GM23248 (cell line): ENCODE results near the gene SMARCA2. TPM values are rescaled to one million over a fixed set of nuclear protein-coding genes. Genes with fewer than 3 reads are reported as not detected.

ENCODE experiments used
- DNase-seq: peaks from one replicate; pipeline ENCODE4 v3.0.0-alpha.2; 2015
- H2AFZ ChIP-seq: fragments of 200-600 bp; sonication (generic); 2 replicates; pipeline ENCODE4 v1.6.1; 2016; ENCODE audit warnings: antibody characterized with exemption
- H3F3A ChIP-seq: fragments of 200-600 bp; sonication (generic); 2 replicates; pipeline ENCODE4 v1.6.1; 2016; ENCODE audit warnings: mild to moderate bottlenecking, antibody characterized with exemption, mixed run types; ENCODE audit not compliant: insufficient read depth
- H3K27ac ChIP-seq: fragments of 200-600 bp; sonication (generic); 2 replicates; pipeline ENCODE4 v1.5.1; 2016; ENCODE audit warnings: mild to moderate bottlenecking
- H3K27me3 ChIP-seq: fragments of 200-600 bp; sonication (generic); replicated peaks from 2 replicates; pipeline ENCODE4 v1.6.1; 2016; ENCODE audit warnings: mild to moderate bottlenecking; ENCODE audit not compliant: insufficient read depth
- H3K36me3 ChIP-seq: fragments of 200-600 bp; sonication (generic); 2 replicates; pipeline ENCODE4 v1.6.1; 2016; ENCODE audit warnings: low read depth, mild to moderate bottlenecking
- H3K4me1 ChIP-seq: fragments of 200-600 bp; sonication (generic); 2 replicates; pipeline ENCODE4 v1.6.1; 2016; ENCODE audit warnings: mild to moderate bottlenecking; ENCODE audit not compliant: insufficient read depth
- H3K4me2 ChIP-seq: fragments of 200-600 bp; sonication (generic); one replicate; pipeline ENCODE4 v1.6.1; 2016; ENCODE audit warnings: mild to moderate bottlenecking; ENCODE audit not compliant: unreplicated experiment
- H3K4me3 ChIP-seq: fragments of 200-600 bp; sonication (generic); 2 replicates; pipeline ENCODE4 v1.5.1; 2016; ENCODE audit warnings: mild to moderate bottlenecking
- H3K79me2 ChIP-seq: fragments of 200-600 bp; sonication (generic); 2 replicates; pipeline ENCODE4 v1.6.1; 2016; ENCODE audit warnings: mild to moderate bottlenecking; ENCODE audit not compliant: insufficient read depth
- H3K9ac ChIP-seq: fragments of 200-600 bp; sonication (generic); 2 replicates; pipeline ENCODE4 v1.6.1; 2016; ENCODE audit warnings: mild to moderate bottlenecking
- H3K9me2 ChIP-seq: fragments of 200-600 bp; sonication (generic); 2 replicates; pipeline ENCODE4 v1.6.1; 2016; ENCODE audit warnings: mixed run types, mild to moderate bottlenecking, moderate library complexity; ENCODE audit not compliant: insufficient read depth
- H3K9me3 ChIP-seq: fragments of 200-600 bp; sonication (generic); one replicate; pipeline ENCODE4 v1.6.1; 2017; ENCODE audit warnings: low read depth
- H4K20me1 ChIP-seq: fragments of 200-600 bp; sonication (generic); 2 replicates; pipeline ENCODE4 v1.6.0; 2016; ENCODE audit not compliant: insufficient read depth
- EZH2 ChIP-seq: fragments of 200-600 bp; sonication (generic); IDR thresholded peaks from 2 replicates; pipeline ENCODE4 v1.6.1; 2018; ENCODE audit warnings: antibody characterized with exemption, mild to moderate bottlenecking; ENCODE audit not compliant: insufficient read depth, poor library complexity, severe bottlenecking
- EZH2phosphoT487 ChIP-seq: fragments of 200-600 bp; sonication (generic); IDR thresholded peaks from 2 replicates; pipeline ENCODE4 v1.6.1; 2018; ENCODE audit warnings: antibody characterized with exemption, moderate library complexity, mild to moderate bottlenecking, low read depth; ENCODE audit not compliant: insufficient read depth
- WGBS, 2 experiments: methylation state at CpG; one replicate each; pipeline ENCODE4 v1.1.6; 2015 to 2017; ENCODE audit warnings: low lambda C conversion rate in 2 of 2, low coverage in 1 of 2; ENCODE audit errors: missing lambda C conversion rate in 2 of 2; 5-methylcytosine and 5-hydroxymethylcytosine counted together
- in situ Hi-C: fragments of 300-500 bp; cut with MboI; formaldehyde crosslinking; loops from 2 replicates; pipeline ENCODE4 v1.15.0; 2020
- polyA plus RNA-seq: library from polyadenylated mRNA; unstranded; fragments of >200 nt; fragmentation: Nextera tagmentation; extraction: Ambion mirVana; gene quantifications from 2 replicates; pipeline ENCODE4 v1.2.1, GENCODE V29; 2016
- total RNA-seq: library from RNA; depleted of rRNA; stranded (reverse); fragments of >200 nt; shearing (Covaris generic); gene quantifications from 2 replicates; pipeline ENCODE4 v1.2.3, GENCODE V29; 2014

Gene SMARCA2
- total and polyA plus RNA-seq, 2 experiments from 2014 or later: 26.7 to 47.4 TPM

DNA sequence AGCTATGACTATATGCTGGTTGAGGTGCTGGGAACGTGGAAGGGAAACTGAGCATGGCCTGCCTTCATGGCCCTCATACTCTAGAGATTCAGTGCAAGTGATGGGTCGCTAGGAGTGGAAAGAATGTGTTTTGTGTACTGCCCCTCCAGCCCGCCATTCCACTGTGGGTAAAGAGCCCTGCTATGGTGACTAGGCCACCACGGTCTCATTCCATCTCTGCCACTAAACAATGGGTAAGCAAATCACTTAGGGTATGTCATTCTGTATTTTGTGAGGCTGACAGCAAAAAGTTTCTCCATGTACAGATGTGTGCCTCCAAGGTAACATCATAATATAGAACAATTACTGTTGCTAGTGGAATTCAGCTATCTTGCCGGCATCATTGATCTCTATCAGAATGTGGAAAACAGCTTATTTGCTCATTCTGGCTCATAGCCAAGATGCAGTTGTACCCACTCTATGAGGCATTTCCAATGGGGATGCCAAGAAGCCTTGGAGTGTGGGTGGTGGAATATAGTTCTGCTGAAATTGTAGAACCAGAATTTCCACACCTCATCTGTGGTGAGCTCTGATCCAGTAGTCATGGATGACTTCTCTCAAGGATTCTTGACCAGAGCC lies 12.5 kb downstream of the SMARCA2 start:
- Histone ChIP-seq H3K79me2 (peaks cover 100% of the 10 kb centered on the region), H3K4me1 (no peaks in the 10 kb centered on the region; the same call in 1 of the 2 replicates), H3K4me2 (no peak overlapping the region), H3F3A (no peaks in the 10 kb centered on the region), H2AFZ (no peak overlapping the region), H3K9me2 (no peaks in the 10 kb centered on the region), H3K27me3 (no peaks in the 10 kb centered on the region), H3K9me3 (no peaks in the 10 kb centered on the region), H4K20me1 (no peaks in the 10 kb centered on the region; the same call in 1 of the 2 replicates), H3K9ac (no peak overlapping the region), H3K27ac (no peak overlapping the region), H3K36me3 (peaks cover 7% of the 10 kb centered on the region), H3K4me3 (no peak overlapping the region)
- DNase-seq: peak; percentile 15
- in situ Hi-C loops: no loop called here
- TF ChIP-seq EZH2 (no peak), EZH2phosphoT487 (no peak)
- WGBS, 2 experiments: 95% methylated on average over 5 of the region's 5 CpGs

DNA sequence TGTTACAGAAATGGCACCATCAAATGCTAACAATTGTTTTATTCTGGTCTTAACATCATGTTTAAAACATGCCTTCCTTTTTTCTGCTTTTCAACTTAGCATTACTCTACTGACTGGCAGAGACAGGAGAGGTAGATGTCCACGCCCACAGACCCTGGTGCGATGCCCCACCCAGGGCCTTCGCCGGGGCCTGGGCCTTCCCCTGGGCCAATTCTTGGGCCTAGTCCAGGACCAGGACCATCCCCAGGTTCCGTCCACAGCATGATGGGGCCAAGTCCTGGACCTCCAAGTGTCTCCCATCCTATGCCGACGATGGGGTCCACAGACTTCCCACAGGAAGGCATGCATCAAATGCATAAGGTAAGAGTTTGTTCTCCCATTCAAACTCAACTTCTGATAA lies 13.7 kb downstream of the SMARCA2 start:
- H3K9ac ChIP-seq: no peak overlapping the region
- H3K27me3 ChIP-seq: no peaks in the 10 kb centered on the region
- H3K9me2 ChIP-seq: no peaks in the 10 kb centered on the region
- H3K4me2 ChIP-seq: no peak overlapping the region
- no peak overlapping the region for H3K27ac ChIP-seq
- no peak for DNase-seq
- no peak overlapping the region for H3K4me3 ChIP-seq
- H2AFZ ChIP-seq: no peak overlapping the region
- H3K36me3 ChIP-seq: peaks cover 20% of the 10 kb centered on the region
- H3K79me2 ChIP-seq: peaks cover 87% of the 10 kb centered on the region
- no peak for TF ChIP-seq EZH2
- no peak for TF ChIP-seq EZH2phosphoT487
- WGBS, 2 experiments: 68 to 72% methylated on average over 7 of the region's 7 CpGs
- in situ Hi-C loops: no loop called here
- H3K9me3 ChIP-seq: no peaks in the 10 kb centered on the region
- no peaks in the 10 kb centered on the region; the same call in 1 of the 2 replicates for H4K20me1 ChIP-seq
- H3K4me1 ChIP-seq: no peaks in the 10 kb centered on the region; the same call in 1 of the 2 replicates
- no peaks in the 10 kb centered on the region for H3F3A ChIP-seq

DNA sequence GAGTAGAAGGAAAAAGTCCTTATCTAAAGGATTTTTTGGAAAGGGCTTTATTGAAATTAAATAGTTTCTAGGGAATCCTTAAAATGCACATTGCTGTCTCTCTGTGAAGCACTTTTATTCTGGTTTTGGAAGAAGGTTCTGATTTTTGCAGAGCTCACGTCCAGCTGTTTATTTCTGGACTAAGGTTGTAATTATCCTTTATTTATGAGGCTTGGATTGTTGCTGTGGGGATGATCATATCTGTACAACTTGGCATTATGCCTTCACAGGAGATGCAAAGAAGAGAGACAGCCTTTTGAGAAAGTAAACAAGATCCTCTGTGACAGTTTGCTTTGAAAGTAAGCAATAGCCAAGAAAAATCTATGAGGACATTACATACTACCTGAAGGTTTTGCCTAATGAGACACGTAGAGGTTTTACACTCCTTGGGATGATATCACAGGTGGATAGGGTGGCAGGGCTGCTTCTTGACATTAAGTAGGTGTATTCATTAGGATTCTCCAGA lies 14.6 kb downstream of the SMARCA2 start:
- Histone ChIP-seq H3K4me2 (no peak overlapping the region), H3K27me3 (no peaks in the 10 kb centered on the region), H3K79me2 (peaks cover 79% of the 10 kb centered on the region), H3F3A (no peaks in the 10 kb centered on the region), H3K9ac (no peak overlapping the region), H3K9me3 (no peaks in the 10 kb centered on the region), H4K20me1 (no peaks in the 10 kb centered on the region; the same call in 1 of the 2 replicates), H3K4me3 (no peak overlapping the region), H3K9me2 (no peaks in the 10 kb centered on the region), H3K27ac (no peak overlapping the region), H3K4me1 (no peaks in the 10 kb centered on the region; the same call in 1 of the 2 replicates), H2AFZ (no peak overlapping the region), H3K36me3 (peaks cover 26% of the 10 kb centered on the region)
- DNase-seq: no peak
- in situ Hi-C loops: no loop called here
- TF ChIP-seq EZH2: no peak
- TF ChIP-seq EZH2phosphoT487: no peak
- 63 to 70% methylated on average over 2 of the region's 2 CpGs for WGBS, 2 experiments

DNA sequence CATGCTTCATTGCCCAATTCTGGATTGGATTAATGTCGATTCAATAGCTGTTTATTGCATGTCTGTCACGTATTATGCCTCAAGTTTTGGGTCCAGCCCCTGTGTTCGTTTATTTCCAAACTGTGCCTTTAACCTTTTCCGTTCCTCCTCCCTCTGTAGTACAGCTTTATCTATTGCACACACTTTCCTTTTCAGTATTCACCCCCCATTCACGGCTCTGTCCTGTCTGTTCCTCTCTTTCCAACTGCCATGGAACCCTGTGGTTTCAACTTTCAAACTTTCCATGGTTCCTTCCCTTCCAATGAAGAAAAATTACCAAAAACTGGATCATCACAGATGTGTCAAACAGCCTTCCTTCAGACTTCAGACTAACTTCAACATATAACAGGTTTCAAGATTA lies 17.1 kb downstream of the SMARCA2 start:
- no peaks in the 10 kb centered on the region for H3F3A ChIP-seq
- no peaks in the 10 kb centered on the region; the same call in 1 of the 2 replicates for H3K4me1 ChIP-seq
- no peak overlapping the region for H3K4me3 ChIP-seq
- in situ Hi-C loops: no loop called here
- 35 to 46% methylated on average over 5 of the region's 5 CpGs for WGBS, 2 experiments
- H3K4me2 ChIP-seq: no peak overlapping the region
- peaks cover 29% of the 10 kb centered on the region for H3K36me3 ChIP-seq
- no peak overlapping the region for H3K9ac ChIP-seq
- no peak for DNase-seq
- H3K79me2 ChIP-seq: peaks cover 54% of the 10 kb centered on the region
- H3K27me3 ChIP-seq: no peaks in the 10 kb centered on the region
- H2AFZ ChIP-seq: no peak overlapping the region
- no peaks in the 10 kb centered on the region for H3K9me2 ChIP-seq
- no peak overlapping the region for H3K27ac ChIP-seq
- no peaks in the 10 kb centered on the region for H3K9me3 ChIP-seq
- TF ChIP-seq EZH2 (no peak), EZH2phosphoT487 (no peak)
- no peaks in the 10 kb centered on the region; the same call in 1 of the 2 replicates for H4K20me1 ChIP-seq
